Thyroid gland (tissue), 4 donors: ENCODE results near the gene TSPAN17.

Experiments used
- POLR2A ChIP-seq, 2 donors: fragments of 450-650 bp; IDR thresholded peaks; one replicate each; pipeline ENCODE4 v1.6.1; 2017; ENCODE audit warnings: antibody characterized with exemption in 2 of 2, mild to moderate bottlenecking in 2 of 2, moderate library complexity in 1 of 2
- TF ChIP-seq, protein P1 (sequence below), 6 experiments: fragments of 200-600 bp in 3 of 6; fragments of 450-650 bp in 3 of 6; sonication (generic) in 3 of 6; IDR thresholded peaks; one replicate each; pipeline ENCODE4 v1.5.1; 2016 to 2019; ENCODE audit warnings: antibody characterized with exemption in 6 of 6, mild to moderate bottlenecking in 2 of 6, inconsistent platforms in 1 of 6, moderate library complexity in 1 of 6

DNA sequence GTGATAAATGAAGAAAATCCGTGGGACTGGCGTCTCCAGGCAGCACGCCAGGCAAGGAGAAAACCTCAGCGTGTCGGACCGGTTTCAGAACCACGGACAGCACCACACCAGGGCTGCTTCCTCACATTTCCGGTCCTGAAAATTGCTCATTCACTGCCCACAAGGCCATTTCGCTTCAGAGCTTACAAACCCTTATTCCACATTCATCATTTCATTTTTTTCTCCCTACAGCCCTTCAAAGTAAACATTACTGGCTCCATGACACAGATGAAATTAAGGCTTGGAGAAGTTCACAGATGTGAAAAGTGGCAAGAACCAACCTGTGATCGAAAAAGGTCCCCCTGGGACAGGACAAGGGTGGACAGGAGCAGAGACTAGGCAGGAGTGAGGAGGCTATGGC is 35.8 kb upstream of the TSPAN17 start:
- TF ChIP-seq, protein P1, sequence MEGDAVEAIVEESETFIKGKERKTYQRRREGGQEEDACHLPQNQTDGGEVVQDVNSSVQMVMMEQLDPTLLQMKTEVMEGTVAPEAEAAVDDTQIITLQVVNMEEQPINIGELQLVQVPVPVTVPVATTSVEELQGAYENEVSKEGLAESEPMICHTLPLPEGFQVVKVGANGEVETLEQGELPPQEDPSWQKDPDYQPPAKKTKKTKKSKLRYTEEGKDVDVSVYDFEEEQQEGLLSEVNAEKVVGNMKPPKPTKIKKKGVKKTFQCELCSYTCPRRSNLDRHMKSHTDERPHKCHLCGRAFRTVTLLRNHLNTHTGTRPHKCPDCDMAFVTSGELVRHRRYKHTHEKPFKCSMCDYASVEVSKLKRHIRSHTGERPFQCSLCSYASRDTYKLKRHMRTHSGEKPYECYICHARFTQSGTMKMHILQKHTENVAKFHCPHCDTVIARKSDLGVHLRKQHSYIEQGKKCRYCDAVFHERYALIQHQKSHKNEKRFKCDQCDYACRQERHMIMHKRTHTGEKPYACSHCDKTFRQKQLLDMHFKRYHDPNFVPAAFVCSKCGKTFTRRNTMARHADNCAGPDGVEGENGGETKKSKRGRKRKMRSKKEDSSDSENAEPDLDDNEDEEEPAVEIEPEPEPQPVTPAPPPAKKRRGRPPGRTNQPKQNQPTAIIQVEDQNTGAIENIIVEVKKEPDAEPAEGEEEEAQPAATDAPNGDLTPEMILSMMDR (IDR thresholded peaks at IDR 0.05), result no peak
- TF ChIP-seq POLR2A (IDR thresholded peaks at IDR 0.05), result no peak
